ENCODE data around the gene SLBP. TPM values are rescaled to one million over a fixed set of nuclear protein-coding genes. Genes with fewer than 3 reads are reported as not detected.

SLBP gene
- polyA plus RNA-seq, 3 donors = 39.6 to 63.7 (median 59.1) TPM

DNA sequence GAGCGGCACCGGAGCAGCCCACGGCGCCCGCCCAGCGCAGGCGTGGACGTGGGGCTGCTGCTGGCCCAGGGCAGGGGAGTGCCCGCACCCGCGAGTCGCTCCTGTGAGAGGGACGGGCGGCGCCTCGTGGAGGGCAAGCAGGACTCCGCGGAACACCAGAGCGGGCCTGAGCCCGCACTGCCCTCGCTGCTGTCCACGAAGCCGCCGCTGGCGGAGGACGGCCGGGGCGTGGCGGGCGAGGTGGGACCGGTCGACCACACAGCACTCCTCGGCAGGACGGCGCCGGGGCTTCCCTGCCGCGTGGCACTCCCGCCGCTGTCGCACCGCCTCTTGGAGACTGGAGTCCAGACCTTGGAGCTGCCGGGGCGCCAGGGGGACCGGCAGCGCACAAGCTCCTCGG is 57.0 kb downstream of the SLBP start:
- H3K9ac ChIP-seq (ENCODE audit: insufficient read depth, low read length, poor library complexity, severe bottlenecking) = no peak overlapping the region
- no peaks in the 10 kb centered on the region for H4K20me1 ChIP-seq (ENCODE audit: insufficient read depth, low read length)
- H2AFZ ChIP-seq (ENCODE audit: insufficient read depth, low read depth, low read length, poor library complexity, severe bottlenecking) = no peak overlapping the region
- H3K4me1 Mint-ChIP-seq = no peaks in the 10 kb centered on the region
- peaks cover 0 to 3% (median 3%) of the 10 kb centered on the region in 3 donors for H3K27me3 Mint-ChIP-seq (ENCODE audit: low read depth in 3 of 3)
- peaks cover 0 to 6% (median 2%) of the 10 kb centered on the region in 7 donors for H3K9me3 Mint-ChIP-seq
- H3K27ac Mint-ChIP-seq = no peak overlapping the region
- DNase-seq = no peak
- H3K4me2 ChIP-seq (replicated peaks; ENCODE audit: extremely low read depth, low read length, poor library complexity, severe bottlenecking) = no peak overlapping the region
- no peak for TF ChIP-seq CTCF (IDR thresholded peaks at IDR 0.05)
- H3K27me3 ChIP-seq (ENCODE audit: control insufficient read depth in 2 of 2, insufficient read depth in 2 of 2, low read length in 2 of 2) = no peaks in the 10 kb centered on the region
- no peak overlapping the region for H3K27ac ChIP-seq (ENCODE audit: low read depth in 1 of 2, low read length in 2 of 2)
- no peaks in the 10 kb centered on the region for H3K4me1 ChIP-seq (ENCODE audit: control insufficient read depth in 1 of 2, insufficient read depth in 2 of 2, low read length in 2 of 2)
- H3K36me3 Mint-ChIP-seq = peaks cover 0 to 6% of the 10 kb centered on the region in 2 donors
- H3K4me3 Mint-ChIP-seq = no peak overlapping the region
- no peaks in the 10 kb centered on the region for H3K9me3 ChIP-seq (replicated peaks in 1 of 2; ENCODE audit: control insufficient read depth in 1 of 2, insufficient read depth in 1 of 2, low read length in 2 of 2)
- 97% methylated on average over 47 of the region's 47 CpGs for WGBS (ENCODE audit: insufficient coverage)
- no peaks in the 10 kb centered on the region for H3K36me3 ChIP-seq (replicated peaks in 1 of 2; ENCODE audit: control insufficient read depth in 1 of 2, insufficient read depth in 2 of 2, low read length in 2 of 2)
- no peaks in the 10 kb centered on the region for H3K79me2 ChIP-seq (ENCODE audit: insufficient read depth, low read length)
- intact Hi-C loops (cut with micrococcal nuclease) = no loop called here
- no peak overlapping the region for H3K4me3 ChIP-seq (replicated peaks in 1 of 3; ENCODE audit: low read depth in 2 of 3, low read length in 3 of 3)

GRCh38 chr4:1654216-1654955 is 57.7 kb downstream of the SLBP start:
- Histone ChIP-seq H2AFZ (ENCODE audit: insufficient read depth, low read depth, low read length, poor library complexity, severe bottlenecking) (no peak overlapping the region), H3K9ac (ENCODE audit: insufficient read depth, low read length, poor library complexity, severe bottlenecking) (no peak overlapping the region), H3K79me2 (ENCODE audit: insufficient read depth, low read length) (no peaks in the 10 kb centered on the region), H3K27me3 (ENCODE audit: control insufficient read depth in 2 of 2, insufficient read depth in 2 of 2, low read length in 2 of 2) (no peaks in the 10 kb centered on the region), H3K27ac (ENCODE audit: low read depth in 1 of 2, low read length in 2 of 2) (no peak overlapping the region), H3K4me2 (replicated peaks; ENCODE audit: extremely low read depth, low read length, poor library complexity, severe bottlenecking) (no peak overlapping the region), H3K9me3 (replicated peaks in 1 of 2; ENCODE audit: control insufficient read depth in 1 of 2, insufficient read depth in 1 of 2, low read length in 2 of 2) (no peaks in the 10 kb centered on the region), H3K36me3 (replicated peaks in 1 of 2; ENCODE audit: control insufficient read depth in 1 of 2, insufficient read depth in 2 of 2, low read length in 2 of 2) (no peaks in the 10 kb centered on the region), H3K4me3 (replicated peaks in 1 of 3; ENCODE audit: low read depth in 2 of 3, low read length in 3 of 3) (no peak overlapping the region), H4K20me1 (ENCODE audit: insufficient read depth, low read length) (no peaks in the 10 kb centered on the region), H3K4me1 (ENCODE audit: control insufficient read depth in 1 of 2, insufficient read depth in 2 of 2, low read length in 2 of 2) (no peaks in the 10 kb centered on the region)
- 96% methylated on average over 19 of the region's 23 CpGs for WGBS (ENCODE audit: insufficient coverage)
- Mint-ChIP-seq H3K4me3 (no peak overlapping the region), H3K9me3 (peaks cover 0 to 8% (median 3%) of the 10 kb centered on the region in 7 donors), H3K36me3 (peaks cover 0 to 6% of the 10 kb centered on the region in 2 donors), H3K27ac (no peak overlapping the region), H3K27me3 (ENCODE audit: low read depth in 3 of 3) (peaks cover 0 to 3% (median 2%) of the 10 kb centered on the region in 3 donors), H3K4me1 (no peaks in the 10 kb centered on the region)
- intact Hi-C loops (cut with micrococcal nuclease) = no loop called here
- no peak for TF ChIP-seq CTCF (IDR thresholded peaks at IDR 0.05)
- no peak for DNase-seq
